HG02610 (cell line): ENCODE measurements around the gene NME5.

Experiments
- ATAC-seq: cut with Tn5 transposase; IDR thresholded peaks from one replicate; pipeline ENCODE4 v1.9.1; 2021; ENCODE audit warnings: mild to moderate bottlenecking, moderate library complexity; ENCODE audit not compliant: unreplicated experiment

The NME5 gene

DNA sequence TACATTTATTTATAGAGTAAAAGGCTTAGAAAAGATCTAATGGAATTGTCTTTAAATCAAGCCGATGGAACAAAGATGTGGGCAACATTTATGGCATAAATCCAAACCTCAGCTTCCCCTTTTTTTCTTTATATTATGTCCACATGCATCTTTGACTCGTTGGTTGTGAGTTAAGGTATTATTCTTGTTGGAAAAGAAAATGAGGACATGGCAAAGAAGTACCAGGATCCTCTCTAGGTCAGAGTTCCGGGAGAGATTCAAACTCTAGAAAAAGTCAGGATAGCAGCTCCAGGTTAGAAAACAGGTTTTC is 508 bp upstream of the NME5 start:
- ATAC-seq, result no peak

DNA sequence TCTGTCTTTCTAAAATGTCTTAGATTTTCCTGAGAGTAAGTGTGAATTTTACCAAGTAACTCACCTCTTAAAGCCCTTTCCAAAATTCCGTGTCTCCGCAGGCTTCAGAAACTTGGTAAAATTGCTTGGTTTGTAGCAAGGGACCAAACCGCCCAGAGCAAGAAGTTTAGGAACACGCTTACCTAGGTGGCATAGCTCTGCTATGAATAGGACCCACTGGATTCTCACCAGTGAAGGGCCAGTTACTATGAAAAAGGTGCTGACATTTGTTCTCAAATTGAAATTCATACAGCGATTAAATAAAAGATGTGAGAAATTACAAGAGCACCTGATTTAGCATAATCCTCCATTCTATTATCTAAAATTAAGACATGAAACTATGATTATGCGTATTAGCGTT is 6.7 kb downstream of the NME5 start:
- ATAC-seq, result no peak

DNA sequence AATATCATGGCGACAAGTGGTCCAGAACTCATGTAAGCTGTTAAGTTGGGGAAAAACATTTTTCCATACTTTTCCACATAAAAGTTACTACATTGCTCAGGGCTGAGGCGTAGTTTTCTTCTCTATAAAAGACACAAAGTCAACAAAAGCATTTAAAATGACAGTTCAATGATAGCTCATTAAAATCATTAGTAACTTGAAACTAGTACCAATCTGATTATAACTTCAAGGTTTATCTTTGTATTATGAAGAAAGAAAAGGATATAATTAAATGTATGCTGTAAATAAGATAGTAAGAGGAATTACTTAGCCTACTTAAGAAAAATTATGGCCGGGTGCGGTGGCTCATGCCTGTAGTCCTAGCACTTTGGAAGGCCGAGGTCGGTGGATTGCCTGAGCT is 9.9 kb downstream of the NME5 start:
- ATAC-seq, result no peak

DNA sequence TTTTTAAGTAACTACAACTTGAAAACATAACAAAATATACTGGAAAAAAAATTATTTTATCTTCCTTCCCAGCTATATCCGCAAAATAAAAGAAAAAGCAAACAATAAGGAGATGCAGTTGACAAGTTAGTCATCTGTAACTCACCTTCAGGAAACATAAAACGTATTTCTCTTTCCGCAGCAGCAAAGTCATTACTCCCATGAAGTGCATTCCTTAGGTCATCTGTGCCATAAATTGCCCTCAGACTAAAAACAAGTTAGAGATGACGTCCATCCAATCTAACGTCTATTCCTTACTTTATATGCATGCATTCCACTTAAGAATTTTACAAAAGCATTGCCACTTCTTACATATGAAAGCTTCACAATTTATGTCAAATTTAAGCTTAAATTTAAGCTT is 10.9 kb downstream of the NME5 start:
- no peak for ATAC-seq

DNA sequence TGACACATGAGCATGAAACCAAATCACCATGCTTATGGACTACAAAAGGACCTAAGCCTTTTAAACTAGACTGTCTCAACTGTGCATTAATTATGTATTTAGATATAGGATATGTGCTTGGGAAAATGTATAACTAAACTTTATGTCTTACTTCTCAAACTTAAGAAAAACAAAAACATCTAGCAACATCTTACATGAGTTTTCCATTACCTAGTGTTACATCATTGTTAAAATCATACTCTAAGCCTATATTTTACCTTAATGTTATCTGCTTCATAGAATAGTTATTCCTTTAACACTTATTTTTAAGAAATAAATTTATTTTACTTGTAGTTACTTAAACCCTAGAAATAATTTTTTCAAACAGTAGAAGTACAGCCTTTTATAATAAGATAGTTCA is 24.0 kb downstream of the NME5 start:
- no peak for ATAC-seq

GRCh38 chr5:138111937-138112336 is 27.3 kb downstream of the NME5 start:
- ATAC-seq, result no peak

GRCh38 chr5:138111181-138111580 is 28.0 kb downstream of the NME5 start:
- ATAC-seq, result no peak

DNA sequence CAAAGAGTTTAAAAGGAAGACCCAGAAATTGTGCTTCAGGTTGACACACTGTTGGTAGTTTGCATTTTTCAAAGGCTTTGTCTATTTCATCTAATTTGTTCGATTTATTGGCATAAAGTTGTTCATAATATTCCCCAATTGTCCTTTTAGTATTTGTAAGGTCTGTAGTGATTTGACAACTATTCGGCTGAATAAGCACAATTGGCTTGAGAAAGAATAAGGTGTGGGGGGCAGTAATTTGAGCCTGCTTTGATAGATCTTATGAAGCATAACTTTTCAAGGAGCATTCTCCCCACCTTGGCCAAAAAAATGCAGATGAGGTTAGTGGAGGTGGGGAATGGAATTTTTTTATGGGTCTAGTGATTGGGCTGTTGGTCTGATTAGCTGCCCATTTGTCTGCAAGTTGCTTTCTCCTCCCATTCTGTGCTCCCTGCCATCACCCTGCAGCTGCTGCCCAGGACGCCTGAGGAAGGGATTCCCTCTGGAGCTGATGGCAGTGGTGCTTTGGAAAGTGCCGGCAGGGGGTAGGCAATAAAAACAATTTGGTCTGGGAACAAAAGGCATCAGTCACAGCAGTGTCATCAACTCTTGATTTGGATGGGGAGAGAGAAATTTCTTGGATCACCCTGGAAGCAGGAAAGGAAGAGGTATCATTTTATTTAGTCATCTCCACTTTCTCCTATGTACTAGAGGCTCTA is 28.8 kb downstream of the NME5 start:
- no peak for ATAC-seq

GRCh38 chr5:138109463-138110265 is 29.6 kb downstream of the NME5 start:
- ATAC-seq, result no peak

DNA sequence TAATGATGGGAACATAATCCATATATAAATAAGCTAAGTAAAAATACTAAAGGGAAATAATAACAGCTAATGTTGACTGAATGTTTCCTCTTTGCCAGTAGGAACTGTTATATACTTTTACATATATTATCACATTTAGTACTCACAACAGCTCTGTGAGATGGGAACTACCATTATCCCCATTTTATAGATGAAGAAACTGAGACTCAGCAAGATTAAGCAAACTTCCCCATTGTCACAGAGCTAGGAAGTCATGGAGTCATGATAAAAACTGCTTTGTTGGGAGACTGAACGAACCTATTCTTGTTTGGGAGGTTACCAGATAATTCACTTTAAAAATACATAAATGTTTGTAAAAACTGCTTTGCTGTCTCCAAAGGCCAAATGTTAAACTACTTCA is 32.0 kb downstream of the NME5 start:
- no peak for ATAC-seq

- no peak for ATAC-seq
Observed at GRCh38 chr5:138105709-138106108, 33.5 kb downstream of the NME5 start.

- ATAC-seq, result no peak
Observed at GRCh38 chr5:138103319-138103637, 36.0 kb downstream of the NME5 start.

DNA sequence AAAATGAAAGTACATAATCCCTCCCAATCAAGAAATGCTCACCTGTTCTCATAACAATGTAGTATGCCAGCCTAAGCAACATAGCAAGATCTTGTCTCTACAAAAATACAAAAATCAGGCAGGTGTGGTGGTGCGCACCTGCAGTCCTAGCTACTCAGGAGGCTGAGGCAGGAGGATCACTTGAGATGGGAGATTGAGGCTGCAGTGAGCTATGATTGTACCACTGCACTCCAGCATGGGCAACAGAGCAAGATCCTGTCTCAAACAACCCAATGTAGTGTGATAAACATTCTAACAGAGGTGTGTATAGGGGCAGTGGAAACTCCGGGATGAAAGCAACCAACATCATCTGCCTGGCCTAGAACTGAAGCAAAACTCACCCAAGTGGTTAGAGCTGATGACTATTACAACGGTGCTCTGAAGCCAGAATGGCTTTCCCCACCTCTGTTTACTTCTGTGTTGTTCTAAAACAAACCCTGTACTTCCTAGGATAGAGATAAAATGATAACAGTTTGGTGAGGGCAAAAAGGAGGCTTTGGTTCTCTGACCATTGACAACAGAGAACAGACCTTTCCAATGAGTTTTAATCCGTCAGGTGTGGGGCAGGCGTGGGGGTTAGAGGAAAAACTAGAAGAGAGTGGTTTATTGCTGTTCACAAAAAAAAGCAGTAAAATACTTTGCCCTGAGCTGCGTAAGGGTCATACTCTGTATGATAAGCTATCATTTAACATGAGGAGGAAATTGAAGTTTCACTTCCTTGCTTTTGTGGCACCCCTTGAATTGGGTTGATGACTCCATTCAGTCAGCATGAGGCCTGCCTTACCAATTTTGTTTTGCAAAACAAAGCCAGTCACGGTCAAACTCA is 36.5 kb downstream of the NME5 start:
- no peak for ATAC-seq

GRCh38 chr5:138096997-138097828 is 42.0 kb downstream of the NME5 start:
- ATAC-seq, result no peak

DNA sequence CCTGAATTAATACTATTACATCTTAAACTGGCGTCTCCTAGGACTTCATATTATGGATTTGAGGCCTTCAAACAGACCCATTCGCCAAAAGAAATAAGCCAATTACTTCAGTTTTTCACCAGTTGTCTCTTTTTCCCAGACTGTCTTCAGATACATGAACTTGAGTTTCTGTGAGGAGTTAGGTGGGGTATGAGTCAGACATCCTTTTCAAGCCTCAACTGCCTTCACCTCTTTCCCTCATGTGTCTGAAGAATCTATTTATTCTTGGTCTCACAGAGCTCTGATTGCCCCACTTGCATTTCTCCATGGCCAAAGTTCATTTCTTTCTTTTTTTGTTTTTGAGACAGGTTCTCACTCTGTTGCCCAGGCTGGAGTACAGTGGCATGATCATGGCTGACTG is 42.9 kb downstream of the NME5 start:
- no peak for ATAC-seq

DNA sequence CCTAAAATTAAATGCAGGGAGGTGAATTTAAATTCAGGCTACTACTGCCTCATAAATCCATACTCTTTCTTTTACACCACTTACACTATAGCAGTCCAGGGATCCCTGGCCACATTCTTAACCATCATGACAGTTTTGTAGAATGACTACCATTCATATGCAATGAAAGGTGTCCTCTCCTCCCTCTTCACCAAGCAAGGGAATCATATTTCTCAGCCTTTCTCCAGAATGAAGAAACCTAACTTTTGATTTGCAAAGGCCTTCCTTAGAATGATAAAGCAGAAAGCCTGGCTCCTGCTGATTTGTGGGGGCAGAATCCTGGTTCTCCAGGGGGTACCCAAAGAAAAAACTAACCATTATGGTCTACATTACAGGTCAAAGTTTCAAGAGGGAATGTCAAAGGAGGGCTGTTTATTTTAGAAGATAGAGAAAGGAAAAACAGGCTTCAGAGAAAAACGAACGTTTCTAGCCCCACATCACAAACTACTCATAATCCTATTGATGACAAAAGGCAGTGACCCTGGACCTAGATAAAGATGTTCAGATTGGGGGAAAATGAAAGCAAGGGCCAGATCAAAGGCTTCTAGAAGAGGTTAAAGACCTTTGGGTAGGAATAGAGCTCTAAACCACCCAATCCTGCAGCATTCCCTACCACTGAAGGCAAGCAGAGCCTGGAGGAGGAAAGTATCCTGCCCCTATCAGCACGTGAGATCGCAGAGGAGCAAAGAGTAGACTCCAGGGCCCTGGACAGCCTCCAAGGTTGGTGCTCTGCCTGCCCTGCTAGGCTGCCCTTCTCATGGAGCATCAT is 43.9 kb downstream of the NME5 start:
- ATAC-seq, result no peak

- ATAC-seq, result no peak
Observed at GRCh38 chr5:138093036-138093435, 46.2 kb downstream of the NME5 start.

DNA sequence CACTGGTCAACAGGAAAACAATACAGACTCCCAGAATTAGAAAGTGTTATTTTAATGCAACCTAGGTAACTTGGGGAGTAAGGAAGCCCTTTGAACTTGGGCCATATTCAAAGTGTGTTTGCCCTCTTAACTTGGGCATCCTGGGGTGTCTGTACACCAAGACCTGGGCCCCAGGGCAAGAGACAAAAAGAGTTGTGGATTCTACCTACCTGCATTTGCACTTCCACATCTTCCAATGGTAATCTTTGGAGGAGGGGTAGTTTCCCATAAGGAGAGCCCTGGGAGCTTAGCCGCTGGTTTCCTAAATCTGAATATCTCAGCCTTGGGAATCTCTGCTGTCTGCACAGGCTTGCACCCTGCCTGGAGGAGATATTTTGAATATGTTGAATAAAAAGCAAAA is 46.9 kb downstream of the NME5 start:
- ATAC-seq, result no peak

- no peak for ATAC-seq
Observed at GRCh38 chr5:138091685-138092084, 47.5 kb downstream of the NME5 start.

DNA sequence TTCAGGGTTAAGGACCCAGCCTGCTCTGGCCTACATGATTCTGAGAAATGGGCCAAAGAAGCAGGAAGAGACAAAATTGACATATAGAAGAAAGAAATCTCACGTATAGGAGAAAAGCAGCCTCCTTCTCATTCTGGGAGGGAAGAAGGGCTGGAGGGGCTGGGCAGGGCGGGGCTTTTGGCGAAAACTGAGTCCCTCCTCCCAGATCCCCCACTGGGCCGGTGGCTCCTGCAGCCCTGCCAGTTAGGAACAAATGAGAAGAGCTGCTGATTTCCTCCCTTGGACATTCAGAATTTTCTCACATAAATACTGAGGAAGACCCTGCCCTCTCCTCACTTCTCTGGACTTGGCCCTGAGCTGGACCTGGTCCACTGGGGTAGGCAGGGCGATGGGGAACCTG is 55.5 kb downstream of the NME5 start, which contains the start of gene WNT8A:
TSS of gene WNT8A (plus strand) at position 332 of the 400 bp plus-strand sequence. CDS start 95 bp downstream, outside the sequence.
- no peak for ATAC-seq
